K562 (cell line): Measurements from ENCODE around the gene TSPYL2. TPM values are rescaled to one million over a fixed set of nuclear protein-coding genes. Genes with fewer than 3 reads are reported as not detected.

Experiments
- ATAC-seq: fragments of 200-7000 bp; cut with Tn5 transposase; 3 replicates; pipeline ENCODE4 v1.9.1; 2020; ENCODE audit warnings: moderate library complexity
- BruUV-seq: library from RNA; stranded (reverse); fragments of 400-500 nt; replicated peaks from 2 replicates; lab custom pipeline; 2021; lab: Mats Ljungman, UMichigan
- CTCF ChIA-PET: fragments of 300-600 bp; formaldehyde crosslinking; extraction: SDS; loops from one replicate; lab custom pipeline; 2021; ENCODE audit warnings: low intra/inter-chr PET ratio; lab: Yijun Ruan, JAX
- POLR2A ChIA-PET: fragments of 300-600, 350-650 bp; sonication (Branson Sonifier 250); formaldehyde crosslinking; extraction: SDS; loops from one replicate; lab custom pipeline; 2021; ENCODE audit warnings: antibody characterized with exemption, inconsistent platforms; lab: Yijun Ruan, JAX
- DNase-seq, 4 experiments: peaks; one replicate each; pipeline versions ENCODE4 v3.0.0 to v3.0.0-alpha.2; 2011 to 2018; ENCODE audit warnings: low spot score in 3 of 4, mixed read lengths in 3 of 4; ENCODE audit errors: extremely low read depth in 1 of 4
- FAIRE-seq: peaks from 2 replicates; lab custom pipeline; 2011; peaks lifted over from hg19 to GRCh38; lab: Jason Lieb, UNC
- H2AFZ ChIP-seq: 2 replicates; pipeline ENCODE4 v1.6.0; 2011; ENCODE audit warnings: low read depth, low read length, control low read depth, inconsistent platforms
- H3K27ac ChIP-seq: fragments of 200-600 bp; 3 replicates; pipeline ENCODE4 v1.8.0; 2011; ENCODE audit warnings: low read depth, mild to moderate bottlenecking, control low read depth, inconsistent platforms, low read length, moderate library complexity, mixed read lengths; ENCODE audit errors: extremely low read depth
- H3K27me3 ChIP-seq, 2 experiments: fragments of 300-600 bp in 1 of 2; 2 replicates in 1 of 2; 3 replicates in 1 of 2; pipeline versions ENCODE4 v1.6.0 to v1.8.0; 2011; ENCODE audit warnings: inconsistent platforms in 2 of 2, low read length in 2 of 2, mild to moderate bottlenecking in 1 of 2, mixed read lengths in 1 of 2, moderate library complexity in 1 of 2; ENCODE audit not compliant: control insufficient read depth in 2 of 2, insufficient read depth in 2 of 2
- H3K36me3 ChIP-seq: fragments of 300-600 bp; 3 replicates; pipeline ENCODE4 v1.8.0; 2011; ENCODE audit warnings: mild to moderate bottlenecking, low read length, inconsistent platforms; ENCODE audit not compliant: control insufficient read depth, insufficient read depth
- H3K4me1 ChIP-seq, 2 experiments: fragments of 200-600 bp in 1 of 2; replicated peaks in 1 of 2; 2 replicates in 1 of 2; 3 replicates in 1 of 2; pipeline versions ENCODE4 v1.5.1 to v1.8.0; 2011; ENCODE audit warnings: inconsistent platforms in 2 of 2, low read length in 2 of 2, mild to moderate bottlenecking in 1 of 2, mixed read lengths in 1 of 2, moderate library complexity in 1 of 2; ENCODE audit not compliant: control insufficient read depth in 2 of 2, insufficient read depth in 2 of 2
- H3K4me2 ChIP-seq: 2 replicates; pipeline ENCODE4 v1.6.1; 2011; ENCODE audit warnings: low read length, control low read depth, inconsistent platforms, mixed read lengths; ENCODE audit not compliant: insufficient read depth
- H3K4me3 ChIP-seq: fragments of 200-600 bp; sonication (generic), shearing (Covaris generic); 2 replicates; pipeline ENCODE4 v1.5.1; 2016; ENCODE audit warnings: control low read depth, inconsistent platforms
- H3K79me2 ChIP-seq: fragments of 200-600 bp; 3 replicates; pipeline ENCODE4 v1.8.0; 2011; ENCODE audit warnings: low read length, inconsistent platforms; ENCODE audit not compliant: control insufficient read depth, insufficient read depth
- H3K9ac ChIP-seq, 2 experiments: 2 replicates each; pipeline versions ENCODE4 v1.6.0 to v1.6.1; 2011; ENCODE audit warnings: low read depth in 2 of 2, low read length in 2 of 2, control low read depth in 1 of 2, inconsistent platforms in 1 of 2, mild to moderate bottlenecking in 1 of 2, mixed read lengths in 1 of 2; ENCODE audit not compliant: insufficient read depth in 1 of 2
- H3K9me1 ChIP-seq: one replicate; pipeline ENCODE4 v1.6.0; 2011; ENCODE audit warnings: inconsistent platforms, mild to moderate bottlenecking, low read length, moderate library complexity; ENCODE audit not compliant: control insufficient read depth, insufficient read depth
- H3K9me3 ChIP-seq: replicated peaks from 2 replicates; pipeline ENCODE4 v1.5.1; 2011; ENCODE audit warnings: low read depth, low read length, inconsistent platforms; ENCODE audit not compliant: control insufficient read depth, insufficient read depth
- H4K20me1 ChIP-seq: replicated peaks from 2 replicates; pipeline ENCODE4 v1.6.1; 2011; ENCODE audit warnings: low read length, inconsistent platforms, mixed read lengths; ENCODE audit not compliant: control insufficient read depth, insufficient read depth
- ARID1B ChIP-seq: fragments of 450-650 bp; IDR thresholded peaks from 2 replicates; pipeline ENCODE4 v1.6.1; 2016; ENCODE audit warnings: antibody characterized with exemption, mild to moderate bottlenecking, inconsistent platforms
- ETV5 ChIP-seq: sonication (generic); formaldehyde crosslinking; IDR thresholded peaks from 2 replicates; pipeline ENCODE4 v1.4.0; 2020; ENCODE audit warnings: low read depth, mild to moderate bottlenecking, missing genetic modification reagents
- HNRNPL ChIP-seq: fragments of 200-400 bp; formaldehyde crosslinking; IDR thresholded peaks from 2 replicates; pipeline ENCODE4 v1.6.1; 2017; ENCODE audit warnings: low read depth, mild to moderate bottlenecking, low read length
- JUND ChIP-seq, 2 experiments: IDR thresholded peaks; 2 replicates in 1 of 2; 3 replicates in 1 of 2; pipeline ENCODE4 v1.6.1; 2011; ENCODE audit warnings: borderline replicate concordance in 2 of 2, low read depth in 2 of 2, low read length in 2 of 2, improper control_type of control experiment in 1 of 2, missing biosample characterization in 1 of 2, missing genetic modification characterization in 1 of 2, missing genetic modification reagents in 1 of 2
- MAFK ChIP-seq: IDR thresholded peaks from 2 replicates; pipeline ENCODE4 v1.6.1; 2011; ENCODE audit warnings: low read length, improper control_type of control experiment
- MCM3 ChIP-seq: fragments of 450-650 bp; IDR thresholded peaks from 2 replicates; pipeline ENCODE4 v1.6.1; 2016
- MED1 ChIP-seq: sonication (generic); formaldehyde crosslinking; IDR thresholded peaks from 2 replicates; pipeline ENCODE4 v1.8.1; 2023; ENCODE audit warnings: missing genetic modification reagents, borderline replicate concordance
- MEF2A ChIP-seq: IDR thresholded peaks from 2 replicates; pipeline ENCODE4 v1.6.1; 2011; ENCODE audit warnings: low read depth, mild to moderate bottlenecking, low read length, moderate library complexity; ENCODE audit not compliant: control insufficient read depth
- NCOA4 ChIP-seq: fragments of 450-650 bp; IDR thresholded peaks from 2 replicates; pipeline ENCODE4 v1.6.1; 2018; ENCODE audit warnings: mild to moderate bottlenecking; ENCODE audit not compliant: partially characterized antibody
- NFYB ChIP-seq: IDR thresholded peaks from 2 replicates; pipeline ENCODE4 v1.6.1; 2011; ENCODE audit warnings: mild to moderate bottlenecking, moderate library complexity; ENCODE audit not compliant: insufficient read length; ENCODE audit errors: extremely low read depth
- POLR2A ChIP-seq: fragments of 450-650 bp; conservative IDR thresholded peaks from 2 replicates; pipeline ENCODE4 v1.6.1; 2016
- RFX1 ChIP-seq: fragments of 450-650 bp; IDR thresholded peaks from 2 replicates; pipeline ENCODE4 v1.6.1; 2016; ENCODE audit warnings: mild to moderate bottlenecking, moderate library complexity
- TBP ChIP-seq: optimal IDR thresholded peaks from 2 replicates; pipeline ENCODE3; 2011; ENCODE audit warnings: low read depth, low read length, improper control_type of control experiment
- ZNF217 ChIP-seq: sonication (generic); formaldehyde crosslinking; IDR thresholded peaks from 2 replicates; pipeline ENCODE4 v1.8.0; 2022; ENCODE audit warnings: mild to moderate bottlenecking, missing genetic modification reagents
- ZNF253 ChIP-seq: fragments of 250-450 bp; sonication (Bioruptor Pico); conservative IDR thresholded peaks from 2 replicates; pipeline ENCODE4 v1.6.1; 2021; ENCODE audit warnings: mild to moderate bottlenecking
- ZNF76 ChIP-seq: fragments of 250-450 bp; sonication (Bioruptor Pico); IDR thresholded peaks from 2 replicates; pipeline ENCODE4 v1.4.0; 2020; ENCODE audit warnings: mild to moderate bottlenecking, moderate library complexity, borderline replicate concordance
- ZSCAN29 ChIP-seq: fragments of 450-650 bp; IDR thresholded peaks from 2 replicates; pipeline ENCODE4 v1.6.1; 2017
- WGBS: fragments of 100-300 bp; shearing (Covaris generic); methylation state at CpG from one replicate; pipeline ENCODE4 v1.1.6; 2016; ENCODE audit warnings: low coverage, mixed read lengths; ENCODE audit not compliant: insufficient coverage; ENCODE audit errors: missing lambda C conversion rate; 5-methylcytosine and 5-hydroxymethylcytosine counted together
- in situ Hi-C: fragments of 300-500 bp; cut with MboI; formaldehyde crosslinking; loops from 4 replicates; pipeline ENCODE4 v1.15.0; 2018; ENCODE audit warnings: inconsistent platforms, mixed read lengths
- intact Hi-C: fragments of 100-400 bp; cut with micrococcal nuclease; formaldehyde crosslinking; loops from 2 replicates; pipeline ENCODE4 v1.14.2; 2022
- polyA plus RNA-seq, 8 experiments: library from polyadenylated mRNA; depleted of rRNA in 4 of 8; stranded (reverse) in 5 of 8; unstranded in 3 of 8; fragments of >200 nt; fragmentation: Nextera tagmentation in 2 of 8; fragmentation: Illumina TruSeq in 1 of 8; extraction: Ambion mirVana in 2 of 8; extraction: Trizol in 1 of 8; gene quantifications; 2 replicates each; pipeline versions ENCODE4 v1.2.1 to v1.2.3, GENCODE V29; 2011 to 2014; ENCODE audit warnings: inconsistent platforms in 1 of 8, missing spikeins in 1 of 8
- total RNA-seq, 7 experiments: library from RNA; depleted of rRNA in 6 of 7; stranded (reverse); fragments of >200 nt in 6 of 7; fragmentation: Illumina TruSeq in 2 of 7; extraction: Trizol in 2 of 7; gene quantifications; 2 replicates each; pipeline versions ENCODE4 v1.2.1 to v1.2.3, GENCODE V29; 2011 to 2021; ENCODE audit warnings: low replicate concordance in 1 of 7
- TF ChIP-seq, protein P1 (sequence below): IDR thresholded peaks from 2 replicates; pipeline ENCODE4 v1.6.1; 2016; ENCODE audit warnings: missing genetic modification characterization, missing compliant biosample characterization
- TF ChIP-seq, protein P2 (sequence below), 2 experiments: fragments of 200-800 bp in 1 of 2; sonication (Bioruptor generic) in 1 of 2; sonication (generic) in 1 of 2; formaldehyde crosslinking in 1 of 2; IDR thresholded peaks in 1 of 2; conservative IDR thresholded peaks in 1 of 2; 2 replicates each; pipeline versions ENCODE4 v1.5.0 to v1.6.1; 2016 to 2020; ENCODE audit warnings: missing compliant biosample characterization in 1 of 2, missing genetic modification characterization in 1 of 2, missing genetic modification reagents in 1 of 2

TSPYL2 gene
- total and polyA plus RNA-seq, 9 of the 15 experiments (the other 6 are each of a cell fraction or from before 2014, with no cell fraction given) = 0.41 to 20.0 (median 10.8) TPM

DNA sequence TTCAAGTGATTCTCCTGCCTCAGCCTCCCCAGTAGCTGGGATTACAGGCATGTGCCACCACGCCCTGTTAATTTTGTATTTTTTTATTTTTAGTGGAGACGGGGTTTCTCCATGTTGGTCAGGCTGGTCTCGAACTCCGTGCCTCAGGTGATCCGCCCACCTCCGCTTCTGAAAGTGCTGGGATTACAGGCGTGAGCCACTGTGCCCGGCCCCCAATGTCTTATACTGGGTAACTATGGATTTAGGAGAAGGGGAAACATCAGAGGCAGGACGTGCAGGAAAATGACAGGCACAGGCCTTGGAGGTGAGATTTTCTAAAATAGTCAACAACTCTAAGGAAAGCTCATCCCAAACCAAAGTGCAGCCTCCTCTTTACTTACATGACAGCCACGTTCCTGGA, 11.1 kb upstream of the TSPYL2 start:
- no peak for DNase-seq
- no peak overlapping the region for H3K4me2 ChIP-seq

More for the DNA sequence above, 11.1 kb upstream of the TSPYL2 start:
- 4% methylated on average over 10 of the region's 10 CpGs for WGBS
- ATAC-seq (no peak), FAIRE-seq (no peak)
- no peaks in the 10 kb centered on the region for H3K27me3 ChIP-seq
- ChIA-PET CTCF (interaction anchor here (0.5 to 1.6 kb wide), 4 partner anchors 11 to 23 kb away, joined by 3 to 7 read pairs (median 4); partner anchors contain the start of gene KANTR), POLR2A (no interaction called here)
- no peaks in the 10 kb centered on the region for H3K79me2 ChIP-seq
- H3K36me3 ChIP-seq = no peaks in the 10 kb centered on the region
- BruUV-seq = no TSS peak
- H3K9me1 ChIP-seq = no peaks in the 10 kb centered on the region
- intact Hi-C loops (loop anchor here (1.0 to 10.0 kb wide), 2 partner anchors 18 to 154 kb away; partner anchors contain the start of gene KDM5C), in situ Hi-C loops (no loop called here)
- no peak overlapping the region for H3K9ac ChIP-seq
- no peak overlapping the region for H3K27ac ChIP-seq
- no peaks in the 10 kb centered on the region for H4K20me1 ChIP-seq
- no peaks in the 10 kb centered on the region for H3K9me3 ChIP-seq
- TF ChIP-seq NCOA4 (no peak), RFX1 (no peak), ARID1B (no peak), MEF2A (no peak), MAFK (no peak), MCM3 (no peak), TBP (no peak), JUND (IDR thresholded peaks at IDR 0.05; ENCODE audit: borderline replicate concordance, low read depth, low read length) (no peak), JUND (tag; IDR thresholded peaks at IDR 0.05; ENCODE audit: borderline replicate concordance, low read depth, low read length) (no peak), ETV5 (CRISPR knock-in tag) (no peak), ZNF253 (no peak), ZNF217 (CRISPR knock-in tag) (no peak), ZNF76 (no peak), NFYB (no peak), MED1 (CRISPR knock-in tag) (no peak), ZSCAN29 (no peak), POLR2A (no peak), HNRNPL (no peak)
- TF ChIP-seq, protein P1, sequence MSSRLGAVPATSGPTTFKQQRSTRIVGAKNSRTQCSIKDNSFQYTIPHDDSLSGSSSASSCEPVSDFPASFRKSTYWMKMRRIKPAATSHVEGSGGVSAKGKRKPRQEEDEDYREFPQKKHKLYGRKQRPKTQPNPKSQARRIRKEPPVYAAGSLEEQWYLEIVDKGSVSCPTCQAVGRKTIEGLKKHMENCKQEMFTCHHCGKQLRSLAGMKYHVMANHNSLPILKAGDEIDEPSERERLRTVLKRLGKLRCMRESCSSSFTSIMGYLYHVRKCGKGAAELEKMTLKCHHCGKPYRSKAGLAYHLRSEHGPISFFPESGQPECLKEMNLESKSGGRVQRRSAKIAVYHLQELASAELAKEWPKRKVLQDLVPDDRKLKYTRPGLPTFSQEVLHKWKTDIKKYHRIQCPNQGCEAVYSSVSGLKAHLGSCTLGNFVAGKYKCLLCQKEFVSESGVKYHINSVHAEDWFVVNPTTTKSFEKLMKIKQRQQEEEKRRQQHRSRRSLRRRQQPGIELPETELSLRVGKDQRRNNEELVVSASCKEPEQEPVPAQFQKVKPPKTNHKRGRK = no peak
- TF ChIP-seq, protein P2, sequence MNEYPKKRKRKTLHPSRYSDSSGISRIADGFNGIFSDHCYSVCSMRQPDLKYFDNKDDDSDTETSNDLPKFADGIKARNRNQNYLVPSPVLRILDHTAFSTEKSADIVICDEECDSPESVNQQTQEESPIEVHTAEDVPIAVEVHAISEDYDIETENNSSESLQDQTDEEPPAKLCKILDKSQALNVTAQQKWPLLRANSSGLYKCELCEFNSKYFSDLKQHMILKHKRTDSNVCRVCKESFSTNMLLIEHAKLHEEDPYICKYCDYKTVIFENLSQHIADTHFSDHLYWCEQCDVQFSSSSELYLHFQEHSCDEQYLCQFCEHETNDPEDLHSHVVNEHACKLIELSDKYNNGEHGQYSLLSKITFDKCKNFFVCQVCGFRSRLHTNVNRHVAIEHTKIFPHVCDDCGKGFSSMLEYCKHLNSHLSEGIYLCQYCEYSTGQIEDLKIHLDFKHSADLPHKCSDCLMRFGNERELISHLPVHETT (CRISPR knock-in tag; conservative IDR thresholded peaks at IDR 0.05 in 1 of 2, IDR thresholded peaks at IDR 0.05 in 1 of 2) = no peak
- H2AFZ ChIP-seq = no peak overlapping the region
- H3K4me1 ChIP-seq = peaks cover 0 to 12% of the 10 kb centered on the region in 2 experiments; a peak in 3 of 5 replicates
- H3K4me3 ChIP-seq = no peak overlapping the region
